Measurements from ENCODE around the gene SETD9. TPM values are rescaled to one million over a fixed set of nuclear protein-coding genes. Genes with fewer than 3 reads are reported as not detected.

The SETD9 gene
- 13.4 TPM for polyA plus RNA-seq (2013, experiment 1 of 2)
- 7.7 TPM for polyA plus RNA-seq (2013, experiment 2 of 2)

- WGBS: under 1% methylated on average over 81 of the region's 84 CpGs
- H3K36me3 ChIP-seq (ENCODE audit: insufficient read depth, low read length): no peaks in the 10 kb centered on the region
- H3K4me1 ChIP-seq (ENCODE audit: insufficient read depth, low read length): peaks cover 17% of the 10 kb centered on the region
- peak within 1 kb of the TSS; percentile 98 for H3K9ac ChIP-seq (ENCODE audit: low read depth, low read length)
- H3K9me3 ChIP-seq (ENCODE audit: insufficient read depth, low read depth, low read length): no peaks in the 10 kb centered on the region
- H3K4me3 ChIP-seq (ENCODE audit: low read length): peak within 1 kb of the TSS; percentile 85
- no peaks in the 10 kb centered on the region for H3K27me3 ChIP-seq (ENCODE audit: insufficient read depth, low read length)
- peak within 1 kb of the TSS; percentile 97 for H3K27ac ChIP-seq (ENCODE audit: low read depth, low read length)
Observed at GRCh38 chr5:56909294-56910209, at the start of gene SETD9. TSS of gene SETD9 (plus strand) at chr5:56909596. CDS start at chr5:56909646, 50 bp downstream.

GRCh38 chr5:56861893-56862485 is 47.4 kb upstream of the SETD9 start:
- Histone ChIP-seq H3K36me3 (ENCODE audit: insufficient read depth, low read length) (peaks cover 39% of the 10 kb centered on the region), H3K9me3 (ENCODE audit: insufficient read depth, low read depth, low read length) (no peaks in the 10 kb centered on the region), H3K9ac (ENCODE audit: low read depth, low read length) (no peak overlapping the region), H3K27me3 (ENCODE audit: insufficient read depth, low read length) (no peaks in the 10 kb centered on the region), H3K27ac (ENCODE audit: low read depth, low read length) (no peak overlapping the region), H3K4me1 (ENCODE audit: insufficient read depth, low read length) (no peaks in the 10 kb centered on the region), H3K4me3 (ENCODE audit: low read length) (no peak overlapping the region)
- WGBS: 87% methylated on average over 3 of the region's 4 CpGs

DNA sequence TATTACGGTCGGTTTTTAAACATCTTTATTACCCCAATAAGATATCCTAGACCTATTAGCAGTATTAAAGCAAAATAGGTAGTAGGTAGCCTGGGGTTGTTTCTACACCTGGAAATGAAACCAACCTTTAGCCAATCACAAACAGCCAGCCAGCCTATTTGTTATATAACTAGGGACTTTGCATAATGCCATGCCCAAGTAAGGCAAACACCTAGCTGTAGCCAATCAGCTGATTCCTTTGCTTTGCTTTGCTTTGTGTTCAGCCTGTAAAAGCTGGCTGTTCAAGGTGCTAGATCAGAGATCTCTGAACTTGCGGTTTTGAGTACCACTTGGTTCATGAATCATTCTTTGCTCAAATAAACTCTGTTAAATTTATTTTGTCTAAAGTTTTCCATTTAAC is 46.5 kb upstream of the SETD9 start:
- Histone ChIP-seq H3K4me3 (ENCODE audit: low read length) (no peak overlapping the region), H3K9me3 (ENCODE audit: insufficient read depth, low read depth, low read length) (no peaks in the 10 kb centered on the region), H3K27ac (ENCODE audit: low read depth, low read length) (no peak overlapping the region), H3K27me3 (ENCODE audit: insufficient read depth, low read length) (no peaks in the 10 kb centered on the region), H3K36me3 (ENCODE audit: insufficient read depth, low read length) (peaks cover 41% of the 10 kb centered on the region), H3K4me1 (ENCODE audit: insufficient read depth, low read length) (no peaks in the 10 kb centered on the region), H3K9ac (ENCODE audit: low read depth, low read length) (no peak overlapping the region)
- 90% methylated on average over 1 of the region's 3 CpGs for WGBS

DNA sequence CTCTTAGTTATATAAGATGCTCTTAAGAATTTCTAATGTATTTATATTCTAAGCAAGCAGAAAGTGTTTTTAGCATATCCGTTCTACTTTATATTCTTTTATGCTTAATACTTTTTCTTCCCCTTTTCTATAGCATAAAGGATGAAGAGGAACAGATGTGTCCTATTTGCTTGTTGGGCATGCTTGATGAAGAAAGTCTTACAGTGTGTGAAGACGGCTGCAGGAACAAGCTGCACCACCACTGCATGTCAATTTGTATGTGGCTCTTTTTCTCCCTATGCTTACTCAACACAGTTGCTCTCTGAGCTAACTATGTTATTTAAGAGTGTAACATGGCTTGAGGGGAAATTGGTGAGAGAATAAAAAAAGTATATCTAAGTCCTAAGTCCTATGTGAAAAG is 37.6 kb upstream of the SETD9 start:
- H3K4me1 ChIP-seq (ENCODE audit: insufficient read depth, low read length): no peaks in the 10 kb centered on the region
- WGBS: 100% methylated on average over 1 of the region's 2 CpGs
- no peaks in the 10 kb centered on the region for H3K27me3 ChIP-seq (ENCODE audit: insufficient read depth, low read length)
- H3K9ac ChIP-seq (ENCODE audit: low read depth, low read length): no peak overlapping the region
- H3K27ac ChIP-seq (ENCODE audit: low read depth, low read length): no peak overlapping the region
- no peaks in the 10 kb centered on the region for H3K9me3 ChIP-seq (ENCODE audit: insufficient read depth, low read depth, low read length)
- no peak overlapping the region for H3K4me3 ChIP-seq (ENCODE audit: low read length)
- peaks cover 56% of the 10 kb centered on the region for H3K36me3 ChIP-seq (ENCODE audit: insufficient read depth, low read length)

DNA sequence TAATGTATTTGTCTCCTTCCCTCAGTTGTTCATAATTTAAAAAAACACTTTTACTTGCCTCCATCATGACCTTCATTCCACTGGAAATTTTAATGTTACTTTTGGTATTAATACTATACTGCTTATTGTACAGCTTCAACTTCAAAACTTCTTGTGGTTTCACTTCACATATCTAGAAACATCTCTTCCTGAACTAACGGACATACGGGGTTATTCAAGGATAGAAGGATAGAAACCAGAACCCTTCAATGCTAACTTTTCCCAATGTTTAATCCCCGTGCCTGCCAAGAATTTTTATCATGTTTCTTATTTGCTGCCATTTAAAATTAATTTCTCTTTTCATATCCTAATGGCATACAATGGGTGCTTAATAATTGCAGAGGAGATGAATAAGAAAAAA is 36.3 kb upstream of the SETD9 start:
- Histone ChIP-seq H3K4me1 (ENCODE audit: insufficient read depth, low read length) (no peaks in the 10 kb centered on the region), H3K27me3 (ENCODE audit: insufficient read depth, low read length) (no peaks in the 10 kb centered on the region), H3K4me3 (ENCODE audit: low read length) (no peak overlapping the region), H3K36me3 (ENCODE audit: insufficient read depth, low read length) (peaks cover 59% of the 10 kb centered on the region), H3K9me3 (ENCODE audit: insufficient read depth, low read depth, low read length) (no peaks in the 10 kb centered on the region), H3K27ac (ENCODE audit: low read depth, low read length) (no peak overlapping the region), H3K9ac (ENCODE audit: low read depth, low read length) (no peak overlapping the region)
- WGBS: 92% methylated on average over 3 of the region's 3 CpGs

GRCh38 chr5:56876327-56876726 is 33.1 kb upstream of the SETD9 start:
- H3K9me3 ChIP-seq (ENCODE audit: insufficient read depth, low read depth, low read length): no peaks in the 10 kb centered on the region
- H3K4me1 ChIP-seq (ENCODE audit: insufficient read depth, low read length): no peaks in the 10 kb centered on the region
- WGBS: 91% methylated on average over 3 of the region's 3 CpGs
- peaks cover 80% of the 10 kb centered on the region for H3K36me3 ChIP-seq (ENCODE audit: insufficient read depth, low read length)
- no peak overlapping the region for H3K4me3 ChIP-seq (ENCODE audit: low read length)
- no peak overlapping the region for H3K27ac ChIP-seq (ENCODE audit: low read depth, low read length)
- no peak overlapping the region for H3K9ac ChIP-seq (ENCODE audit: low read depth, low read length)
- no peaks in the 10 kb centered on the region for H3K27me3 ChIP-seq (ENCODE audit: insufficient read depth, low read length)

- 97% methylated on average over 5 of the region's 5 CpGs for WGBS
- no peaks in the 10 kb centered on the region for H3K27me3 ChIP-seq (ENCODE audit: insufficient read depth, low read length)
- H3K4me1 ChIP-seq (ENCODE audit: insufficient read depth, low read length): no peaks in the 10 kb centered on the region
- no peak overlapping the region for H3K4me3 ChIP-seq (ENCODE audit: low read length)
- no peaks in the 10 kb centered on the region for H3K9me3 ChIP-seq (ENCODE audit: insufficient read depth, low read depth, low read length)
- H3K36me3 ChIP-seq (ENCODE audit: insufficient read depth, low read length): peaks cover 81% of the 10 kb centered on the region
- H3K27ac ChIP-seq (ENCODE audit: low read depth, low read length): no peak overlapping the region
- no peak overlapping the region for H3K9ac ChIP-seq (ENCODE audit: low read depth, low read length)
Observed at GRCh38 chr5:56881571-56881970, 27.8 kb upstream of the SETD9 start.

- Histone ChIP-seq H3K36me3 (ENCODE audit: insufficient read depth, low read length) (peaks cover 37% of the 10 kb centered on the region), H3K27ac (ENCODE audit: low read depth, low read length) (no peak overlapping the region), H3K4me3 (ENCODE audit: low read length) (no peak overlapping the region)
Observed at GRCh38 chr5:56893251-56893951, 16.0 kb upstream of the SETD9 start.

GRCh38 chr5:56896763-56897162 is 12.6 kb upstream of the SETD9 start:
- H3K9ac ChIP-seq (ENCODE audit: low read depth, low read length): no peak overlapping the region
- H3K27ac ChIP-seq (ENCODE audit: low read depth, low read length): no peak overlapping the region
- 93% methylated on average over 4 of the region's 4 CpGs for WGBS
- H3K4me1 ChIP-seq (ENCODE audit: insufficient read depth, low read length): no peaks in the 10 kb centered on the region
- H3K9me3 ChIP-seq (ENCODE audit: insufficient read depth, low read depth, low read length): no peaks in the 10 kb centered on the region
- H3K36me3 ChIP-seq (ENCODE audit: insufficient read depth, low read length): peaks cover 25% of the 10 kb centered on the region
- no peaks in the 10 kb centered on the region for H3K27me3 ChIP-seq (ENCODE audit: insufficient read depth, low read length)
- no peak overlapping the region for H3K4me3 ChIP-seq (ENCODE audit: low read length)

More at GRCh38 chr5:56893251-56893951, 16.0 kb upstream of the SETD9 start:
- WGBS: 95% methylated on average over 5 of the region's 5 CpGs
- no peaks in the 10 kb centered on the region for H3K9me3 ChIP-seq (ENCODE audit: insufficient read depth, low read depth, low read length)
- no peak overlapping the region for H3K9ac ChIP-seq (ENCODE audit: low read depth, low read length)
- H3K27me3 ChIP-seq (ENCODE audit: insufficient read depth, low read length): no peaks in the 10 kb centered on the region
- H3K4me1 ChIP-seq (ENCODE audit: insufficient read depth, low read length): no peaks in the 10 kb centered on the region

- WGBS: 94% methylated on average over 4 of the region's 4 CpGs
Observed at GRCh38 chr5:56898213-56898612, 11.2 kb upstream of the SETD9 start.

DNA sequence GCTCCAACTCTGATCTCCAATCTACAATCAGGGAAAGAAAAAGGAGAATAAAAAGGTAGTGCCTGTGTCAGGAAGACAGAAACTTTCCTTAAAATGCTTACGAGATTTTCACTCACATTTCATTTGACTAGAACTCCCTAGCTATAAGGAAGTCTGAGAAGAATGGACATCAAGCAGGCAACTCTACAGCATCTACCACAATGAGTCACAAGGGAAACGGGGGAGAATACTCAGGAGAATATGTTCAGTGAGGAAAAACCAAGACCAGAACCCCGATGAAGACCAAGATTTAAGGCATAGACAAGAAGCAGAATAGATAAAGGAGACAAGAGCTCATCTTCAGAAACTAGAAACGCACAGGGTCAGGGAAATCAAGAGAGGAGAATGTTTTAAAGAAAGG is 9.0 kb upstream of the SETD9 start:
- H3K4me1 ChIP-seq (ENCODE audit: insufficient read depth, low read length): no peaks in the 10 kb centered on the region
- H3K4me3 ChIP-seq (ENCODE audit: low read length): no peak overlapping the region
- no peaks in the 10 kb centered on the region for H3K9me3 ChIP-seq (ENCODE audit: insufficient read depth, low read depth, low read length)
- WGBS: 82% methylated on average over 3 of the region's 4 CpGs
- peaks cover 3% of the 10 kb centered on the region for H3K36me3 ChIP-seq (ENCODE audit: insufficient read depth, low read length)
- H3K9ac ChIP-seq (ENCODE audit: low read depth, low read length): no peak overlapping the region
- H3K27me3 ChIP-seq (ENCODE audit: insufficient read depth, low read length): no peaks in the 10 kb centered on the region
- H3K27ac ChIP-seq (ENCODE audit: low read depth, low read length): no peak overlapping the region

More at GRCh38 chr5:56898213-56898612, 11.2 kb upstream of the SETD9 start:
- no peak overlapping the region for H3K27ac ChIP-seq (ENCODE audit: low read depth, low read length)
- no peaks in the 10 kb centered on the region for H3K27me3 ChIP-seq (ENCODE audit: insufficient read depth, low read length)
- H3K4me3 ChIP-seq (ENCODE audit: low read length): no peak overlapping the region
- H3K4me1 ChIP-seq (ENCODE audit: insufficient read depth, low read length): no peaks in the 10 kb centered on the region
- no peak overlapping the region for H3K9ac ChIP-seq (ENCODE audit: low read depth, low read length)
- H3K9me3 ChIP-seq (ENCODE audit: insufficient read depth, low read depth, low read length): no peaks in the 10 kb centered on the region
- H3K36me3 ChIP-seq (ENCODE audit: insufficient read depth, low read length): peaks cover 25% of the 10 kb centered on the region
